Suppressor macrophage treated with lipopolysaccharide for 1 hour (primary cell): Measurements from ENCODE around the gene CCDC85C.
A peak's percentile ranks its signal among the peaks of the same experiment; 100 is the strongest.

Source experiments
- DNase-seq, 3 donors: peaks; one replicate each; pipeline ENCODE4 v3.0.0-alpha.2; 2020 to 2022

The CCDC85C gene

GRCh38 chr14:99552572-99553216, 51.3 kb downstream of the CCDC85C start:
- no peak for DNase-seq

- no peak for DNase-seq
Measured at GRCh38 chr14:99552021-99552553, 51.9 kb downstream of the CCDC85C start.

- no peak for DNase-seq
Measured at GRCh38 chr14:99551034-99551922, 52.7 kb downstream of the CCDC85C start.

- DNase-seq, result no peak
Measured at GRCh38 chr14:99550387-99550992, 53.5 kb downstream of the CCDC85C start.

- DNase-seq, result no peak
Measured at GRCh38 chr14:99549684-99550083, 54.3 kb downstream of the CCDC85C start.

GRCh38 chr14:99548871-99549515, 55.0 kb downstream of the CCDC85C start:
- DNase-seq, result peak; percentile 42 to 58 (median 51)

- DNase-seq, result no peak
Measured at GRCh38 chr14:99548255-99548654, 55.8 kb downstream of the CCDC85C start.

GRCh38 chr14:99546234-99546879, 57.6 kb downstream of the CCDC85C start:
- DNase-seq, result no peak

- no peak for DNase-seq
Measured at GRCh38 chr14:99545586-99545985, 58.4 kb downstream of the CCDC85C start.

- no peak for DNase-seq
Measured at GRCh38 chr14:99544991-99545390, 59.0 kb downstream of the CCDC85C start.

- DNase-seq, result no peak
Measured at GRCh38 chr14:99543985-99544384, 60.0 kb downstream of the CCDC85C start.

GRCh38 chr14:99543370-99543769, 60.6 kb downstream of the CCDC85C start:
- DNase-seq, result no peak

GRCh38 chr14:99542566-99542965, 61.4 kb downstream of the CCDC85C start:
- DNase-seq, result no peak

- no peak for DNase-seq
Measured at GRCh38 chr14:99541677-99542470, 62.1 kb downstream of the CCDC85C start.

- no peak for DNase-seq
Measured at GRCh38 chr14:99541211-99541610, 62.8 kb downstream of the CCDC85C start.

- no peak for DNase-seq
Measured at GRCh38 chr14:99540196-99541032, 63.6 kb downstream of the CCDC85C start.

GRCh38 chr14:99539491-99539890, 64.5 kb downstream of the CCDC85C start:
- DNase-seq, result no peak

GRCh38 chr14:99538733-99539132, 65.3 kb downstream of the CCDC85C start:
- no peak for DNase-seq

GRCh38 chr14:99538275-99538674, 65.7 kb downstream of the CCDC85C start:
- no peak for DNase-seq

- no peak for DNase-seq
Measured at GRCh38 chr14:99537399-99537798, 66.6 kb downstream of the CCDC85C start.
